Forelimb muscle (tissue), 1 donor: Measurements from ENCODE around the gene MYH15. TPM values are rescaled to one million over a fixed set of nuclear protein-coding genes. Genes with fewer than 3 reads are reported as not detected.

ENCODE experiments used
- DNase-seq: peaks from one replicate; pipeline ENCODE4 v3.0.0-alpha.2; 2013; ENCODE audit warnings: low read depth
- polyA plus RNA-seq: library from polyadenylated mRNA; unstranded; fragments of 120-200 nt; gene quantifications from one replicate; pipeline ENCODE4 v1.2.1, GENCODE V29; 2013; ENCODE audit not compliant: insufficient read length

Gene MYH15
- polyA plus RNA-seq, 1 donor: 0.67 TPM

DNA sequence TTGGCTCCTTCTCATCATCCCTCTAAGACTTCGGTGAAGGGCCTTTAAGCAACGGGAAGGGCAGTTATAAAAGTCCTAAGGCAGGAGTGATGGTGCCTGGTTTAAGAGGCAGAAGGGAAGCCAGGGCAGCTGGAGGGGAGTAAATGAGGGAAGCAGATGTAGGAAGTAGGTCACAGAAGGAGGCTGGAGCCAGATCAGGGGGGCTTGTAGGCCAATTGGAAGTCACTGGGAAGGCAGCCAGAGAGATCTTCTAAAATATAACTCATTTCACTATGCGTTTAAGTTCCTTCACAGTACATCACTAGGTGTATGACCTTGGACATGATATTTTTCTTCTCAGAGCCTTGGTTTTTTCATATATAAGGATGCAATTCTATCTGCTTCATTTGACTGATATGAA lies 94.7 kb downstream of the MYH15 start:
- peak; percentile 35 for DNase-seq

DNA sequence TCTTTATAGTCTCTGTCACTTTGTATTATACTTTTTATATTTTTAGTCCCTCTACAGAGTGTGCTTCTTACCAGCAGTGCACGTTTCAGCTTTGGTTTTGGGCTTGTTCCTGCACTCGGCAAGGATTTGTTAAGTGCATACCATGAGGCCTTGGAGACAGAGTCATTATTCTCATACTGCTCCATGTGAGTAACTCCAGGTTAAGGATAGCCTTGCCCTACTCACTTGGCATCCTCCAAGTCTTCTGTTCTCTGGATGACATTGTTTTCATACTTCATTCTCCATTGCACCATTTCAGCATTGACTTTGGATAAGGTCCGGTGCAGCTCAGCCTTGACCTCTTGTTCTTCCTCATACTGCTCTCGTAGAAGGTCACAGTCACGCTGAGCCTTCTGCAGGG lies 96.4 kb downstream of the MYH15 start:
- no peak for DNase-seq

DNA sequence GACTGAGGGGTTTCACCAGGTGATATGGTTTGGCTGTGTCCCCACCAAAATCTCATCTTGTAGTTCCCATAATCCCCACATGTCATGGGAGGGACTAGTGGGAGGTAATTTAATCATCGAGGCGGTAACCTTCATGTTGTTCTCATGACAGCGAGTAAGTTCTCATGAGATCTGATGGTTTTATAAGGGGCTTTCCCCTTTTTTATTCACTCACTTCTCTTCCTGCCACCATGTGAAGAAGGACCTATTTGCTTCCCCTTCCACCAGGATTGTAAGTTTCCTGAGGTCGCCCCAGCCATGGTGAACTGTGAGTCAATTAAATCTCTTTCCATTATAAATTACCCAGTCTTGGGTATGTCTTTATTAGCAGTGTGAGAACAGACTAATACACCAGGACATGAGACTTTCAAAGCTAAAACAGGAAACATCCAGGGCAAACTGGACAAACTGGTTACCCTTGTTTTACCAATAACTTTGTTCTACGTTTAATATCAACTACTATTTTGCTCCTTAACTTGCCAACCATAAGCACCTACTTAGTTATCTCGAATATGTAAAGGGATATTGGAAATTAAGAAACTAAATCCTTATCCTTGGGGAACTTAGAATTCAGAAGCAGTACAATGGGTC lies 98.2 kb downstream of the MYH15 start:
- DNase-seq: no peak

DNA sequence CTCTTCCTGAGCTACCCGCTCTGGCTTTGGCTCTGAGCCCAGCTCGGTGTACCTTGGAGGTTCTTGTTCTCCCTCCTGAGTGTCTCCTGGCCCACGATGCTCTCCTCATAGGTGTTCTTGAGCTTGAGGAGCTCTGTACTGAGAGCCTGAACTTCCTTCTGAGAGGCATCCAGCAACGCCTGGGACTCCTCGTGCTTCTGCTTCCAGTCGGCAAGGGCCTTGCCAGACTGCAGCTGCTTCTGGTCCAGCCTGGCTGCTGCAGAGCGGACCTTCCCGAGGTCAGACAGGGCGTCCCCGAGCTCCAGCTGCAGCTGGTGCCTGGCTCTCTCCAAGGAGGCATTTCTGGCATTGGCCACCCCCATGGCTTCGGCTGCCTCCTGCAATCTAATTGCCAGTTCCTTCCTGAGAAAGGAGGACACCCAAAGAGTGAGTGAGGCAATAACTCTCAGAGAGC lies 99.8 kb downstream of the MYH15 start:
- no peak for DNase-seq

DNA sequence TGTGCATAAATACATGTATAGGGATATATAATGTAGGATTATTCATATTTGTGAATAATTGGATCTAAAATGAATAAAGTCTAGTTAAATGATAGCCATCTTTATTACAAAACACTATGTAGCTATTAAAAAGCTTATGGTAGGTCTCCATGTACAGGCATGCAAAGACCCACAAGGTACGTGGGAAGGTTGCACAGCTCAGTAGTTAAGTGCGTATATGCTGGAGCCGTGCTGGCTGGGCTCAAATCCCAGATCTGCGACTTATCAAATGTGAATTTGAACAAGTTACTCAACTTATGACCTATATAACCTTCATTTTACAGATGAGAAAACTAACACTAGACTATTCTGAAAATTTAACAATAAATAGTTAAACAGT lies 100.6 kb downstream of the MYH15 start:
- DNase-seq: no peak

DNA sequence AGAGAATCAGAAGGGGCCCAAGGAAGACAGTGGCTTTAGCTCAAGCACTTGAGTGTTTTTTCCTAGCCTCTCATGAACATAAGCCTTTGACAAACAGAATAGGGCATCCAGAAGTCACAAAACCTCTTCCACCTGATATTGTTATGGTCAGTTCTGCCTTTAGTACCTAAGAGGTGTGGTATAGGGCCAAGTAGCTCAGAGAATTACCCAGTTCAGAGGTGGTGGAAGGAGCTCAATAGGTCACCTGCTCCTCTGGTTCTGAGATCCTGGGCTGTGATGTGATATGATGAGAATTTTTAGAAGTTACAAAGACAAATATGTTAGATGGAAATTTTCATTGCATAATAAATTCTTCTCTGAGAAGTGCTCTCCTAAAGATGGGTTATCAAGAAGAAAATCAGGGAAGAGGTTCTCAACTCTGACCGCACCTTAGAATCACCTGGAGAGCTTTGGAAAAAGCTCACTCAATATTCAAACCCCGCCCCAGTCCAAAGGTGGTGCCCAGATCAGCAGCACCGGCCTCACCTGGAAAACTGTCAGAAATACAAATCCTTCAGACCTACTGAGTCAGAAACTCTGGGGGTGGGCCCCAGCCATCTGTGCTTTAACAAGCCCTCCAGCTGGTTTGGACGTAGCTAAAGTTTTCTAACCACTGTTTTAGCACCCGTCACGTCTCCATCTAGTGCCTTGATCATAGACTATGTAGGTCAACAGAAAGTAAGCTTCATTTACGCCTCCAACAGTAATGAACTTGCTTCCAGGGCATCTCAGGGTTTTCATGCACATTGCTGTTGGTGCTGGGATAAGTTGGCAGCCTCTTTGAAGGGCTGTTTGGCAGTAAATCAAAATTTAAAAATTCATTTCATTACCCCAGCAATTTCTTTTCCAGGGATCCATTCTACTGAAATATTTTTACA lies 101.3 kb downstream of the MYH15 start:
- DNase-seq: no peak

DNA sequence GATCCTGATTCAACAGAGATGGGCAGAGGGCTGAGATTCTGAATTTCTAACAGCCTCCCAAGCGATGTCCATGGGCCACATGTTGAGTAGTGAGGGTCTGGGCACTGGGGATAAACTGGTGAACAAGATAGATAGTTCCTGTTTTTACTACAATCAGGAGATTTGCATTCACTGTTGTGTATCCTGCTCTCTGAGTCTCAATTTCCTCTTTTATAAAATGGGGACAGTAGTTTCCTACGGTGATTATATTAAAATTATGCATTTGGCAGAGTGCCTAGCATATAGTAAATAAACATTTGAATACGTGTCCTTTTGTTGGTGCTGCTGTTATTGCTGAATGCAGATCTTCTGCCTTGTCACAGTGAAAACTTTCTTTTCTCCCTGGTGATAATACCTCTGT lies 102.5 kb downstream of the MYH15 start:
- no peak for DNase-seq

DNA sequence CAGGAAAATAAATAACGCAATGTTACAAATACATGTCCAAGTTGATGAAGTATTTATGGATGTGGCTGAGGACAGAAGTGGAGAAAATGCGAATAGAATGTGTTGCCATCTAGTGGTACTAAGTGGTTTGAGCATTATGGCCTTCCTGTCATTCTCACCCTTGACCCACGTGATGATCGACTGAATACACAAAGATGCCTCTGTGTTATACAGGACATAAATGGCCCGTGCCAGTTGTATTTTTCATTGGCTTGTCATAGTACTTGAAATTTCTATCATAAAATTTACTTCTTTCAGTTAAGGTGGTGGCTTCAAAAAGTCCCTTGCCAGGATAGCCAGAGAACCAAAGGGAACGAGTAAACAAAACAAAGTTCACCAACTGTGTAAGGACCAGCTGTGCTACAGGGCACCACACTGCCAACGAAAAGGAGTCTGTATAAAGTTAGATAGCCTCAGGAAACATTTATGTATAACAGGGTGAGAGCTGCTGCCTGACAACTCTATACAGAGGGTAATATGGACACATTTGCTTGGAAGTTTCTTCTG lies 103.7 kb downstream of the MYH15 start:
- DNase-seq: peak; percentile 19

DNA sequence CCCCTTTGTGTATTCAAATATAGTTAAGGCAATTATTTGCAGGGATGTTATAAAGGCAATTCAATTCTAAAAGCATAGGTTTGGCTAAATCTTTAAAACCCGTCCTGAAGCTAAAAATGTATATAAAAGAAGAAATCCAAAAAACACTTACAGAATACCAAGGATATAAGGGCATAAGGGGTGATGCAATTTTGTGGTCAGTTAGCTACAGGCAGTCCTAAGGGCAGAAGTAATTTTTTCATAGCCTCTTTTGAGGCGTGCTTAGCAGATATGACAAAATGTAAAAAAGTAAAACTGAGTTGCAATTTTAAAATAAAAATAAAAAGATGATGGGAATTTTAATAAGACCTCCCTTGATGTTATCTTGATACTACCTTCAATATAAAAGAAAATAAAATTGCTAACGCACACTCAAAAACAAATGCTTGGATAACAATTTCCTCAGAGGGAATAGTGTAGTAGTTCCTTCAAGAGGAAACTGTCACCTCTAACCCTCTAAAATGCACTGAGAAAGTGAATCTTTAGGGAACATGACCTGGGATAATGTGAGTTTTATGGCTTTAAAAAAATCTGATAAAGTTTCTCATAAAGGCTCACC lies 104.2 kb downstream of the MYH15 start:
- DNase-seq: no peak

DNA sequence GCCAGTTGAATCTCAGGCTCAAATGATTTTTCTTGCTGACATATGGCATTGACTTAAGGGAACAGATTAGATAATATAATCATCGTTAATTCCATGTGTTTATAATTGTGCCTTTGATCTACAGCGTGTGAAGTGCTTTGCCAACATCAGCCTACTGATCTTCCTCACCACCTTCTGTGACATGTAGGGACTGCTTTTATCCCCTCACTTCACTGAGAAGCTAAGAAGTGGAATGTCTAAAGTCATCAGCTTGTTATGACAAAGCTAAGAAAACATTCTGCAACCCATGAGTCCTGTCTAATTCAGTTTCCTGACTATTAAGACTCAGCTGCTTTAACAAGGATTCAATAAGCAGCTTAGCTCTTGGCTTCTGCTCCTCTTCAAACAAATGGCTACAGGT lies 106.0 kb downstream of the MYH15 start:
- no peak for DNase-seq

DNA sequence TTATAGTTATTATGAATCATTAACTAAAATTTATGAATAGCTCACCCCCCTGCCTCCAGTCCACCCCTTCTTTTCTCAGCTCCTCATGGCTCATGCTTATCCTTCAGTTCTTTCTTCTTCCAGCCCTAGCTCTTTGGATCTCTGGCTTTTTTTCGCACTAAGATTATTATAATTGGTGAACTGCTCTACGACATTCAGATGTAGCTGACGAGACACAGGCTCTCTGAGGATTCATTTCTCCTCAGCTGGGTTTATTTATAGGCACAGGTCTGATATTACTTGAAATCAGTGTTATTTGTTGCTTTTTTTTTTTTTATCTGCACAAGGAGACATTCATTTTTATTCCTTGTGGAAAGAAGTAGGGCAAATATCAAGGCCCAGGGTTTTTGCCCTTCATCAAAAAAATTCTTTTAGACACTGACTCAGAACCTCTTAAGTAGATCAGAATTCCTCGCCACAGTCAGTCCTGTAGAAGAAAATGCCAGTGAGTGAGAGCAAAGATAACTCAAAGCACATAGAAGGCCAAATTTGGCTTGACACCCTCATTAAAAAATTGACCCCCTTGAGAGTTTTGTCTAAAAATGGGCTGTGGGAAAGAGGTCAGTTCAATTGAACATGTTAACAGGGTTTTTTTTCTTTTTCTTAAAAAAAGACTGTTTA lies 106.6 kb downstream of the MYH15 start:
- DNase-seq: no peak

DNA sequence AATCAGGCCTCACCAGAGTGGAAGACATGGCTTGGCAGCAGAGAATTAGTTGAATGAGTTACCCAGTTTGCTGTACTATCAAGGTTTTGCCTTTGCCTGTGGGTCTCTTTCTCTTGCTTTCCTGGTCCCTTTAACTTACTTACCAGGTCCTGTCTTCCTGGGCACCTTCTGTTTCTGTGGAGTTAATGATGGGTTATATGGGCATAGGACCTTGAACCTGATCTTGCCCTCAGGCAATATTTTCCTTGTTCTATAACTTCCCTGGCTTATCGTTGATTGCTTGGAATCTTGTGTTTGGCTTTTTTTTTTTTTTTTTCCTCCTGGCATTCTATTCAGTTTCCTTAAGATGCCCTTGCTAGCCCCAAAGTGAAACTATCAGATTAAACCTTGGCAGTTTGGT lies 107.2 kb downstream of the MYH15 start:
- DNase-seq: no peak

DNA sequence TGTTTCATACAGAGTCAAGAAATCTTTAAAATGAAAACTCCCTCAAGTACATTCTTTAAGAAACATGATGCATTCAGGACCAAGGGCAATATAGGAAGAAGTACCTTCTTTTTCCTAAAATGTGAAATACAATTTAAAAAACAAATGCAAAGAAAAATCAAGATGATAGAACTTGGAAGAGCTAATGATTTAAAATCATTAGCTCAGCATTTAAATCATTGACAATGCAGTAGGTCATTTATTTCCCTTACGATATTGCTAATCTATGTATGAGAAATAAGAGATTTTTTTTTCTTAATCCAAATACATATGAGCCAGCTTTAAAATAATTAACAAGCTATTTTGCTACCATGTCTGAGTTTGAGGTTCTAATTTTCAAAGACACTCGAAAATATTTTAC lies 108.6 kb downstream of the MYH15 start:
- no peak for DNase-seq

DNA sequence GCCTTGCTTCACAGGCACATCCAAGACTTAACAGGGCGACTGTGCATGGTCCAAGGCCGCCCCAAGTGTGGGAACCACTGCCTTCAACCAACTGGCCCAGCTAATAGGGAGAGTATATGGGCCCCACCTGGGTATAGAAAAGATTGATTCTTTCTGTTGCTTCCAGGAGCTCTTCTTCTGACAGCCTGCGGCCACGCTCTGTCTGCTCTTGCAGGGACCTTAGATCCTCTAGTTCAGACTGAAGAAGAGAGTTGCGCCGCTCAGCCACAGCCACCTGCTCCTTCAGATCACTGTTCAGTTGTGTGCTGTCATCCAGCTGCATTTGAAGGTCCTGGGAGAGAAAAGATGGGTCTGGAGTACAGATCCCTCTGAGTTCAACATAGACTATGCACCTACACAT lies 111.9 kb downstream of the MYH15 start:
- DNase-seq: no peak

DNA sequence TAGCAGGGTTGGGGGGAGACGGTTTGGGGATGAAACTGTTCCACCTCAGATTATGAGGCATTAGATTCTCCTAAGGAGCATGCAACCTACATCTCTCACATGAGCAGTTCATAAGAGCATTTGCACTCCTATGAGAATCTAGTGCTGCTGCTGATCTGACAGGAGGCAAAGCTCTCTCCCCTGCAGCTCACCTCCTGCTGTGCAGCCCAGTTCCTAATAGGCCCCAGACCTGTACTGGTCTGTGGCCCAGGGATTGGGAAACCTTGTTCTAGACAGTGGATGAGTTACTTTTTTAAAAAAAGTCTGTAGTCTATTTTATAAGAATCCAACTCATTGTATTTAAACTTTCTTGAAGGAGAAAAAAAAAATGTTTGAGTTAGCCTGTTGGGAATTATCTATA lies 114.1 kb downstream of the MYH15 start:
- DNase-seq: no peak

DNA sequence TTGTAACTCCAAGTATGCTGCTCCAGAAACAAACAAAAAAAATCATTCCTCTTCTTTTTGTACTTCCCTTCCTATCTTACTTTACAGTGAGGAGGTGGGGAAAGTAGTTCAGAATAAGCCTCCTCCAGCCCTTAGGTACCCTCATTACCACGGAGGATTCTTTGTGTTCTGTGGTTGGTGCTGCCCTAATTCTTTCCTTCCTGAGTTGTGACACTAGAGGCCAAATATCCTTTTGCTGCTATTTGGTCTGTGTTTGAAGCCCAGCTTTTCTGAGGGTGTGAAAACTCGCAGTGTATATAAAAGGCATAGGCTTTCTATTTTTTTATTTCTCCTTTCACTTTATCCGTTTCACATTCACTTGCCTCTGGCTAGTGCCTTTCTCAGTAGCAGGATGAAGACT lies 115.8 kb downstream of the MYH15 start:
- DNase-seq: no peak

DNA sequence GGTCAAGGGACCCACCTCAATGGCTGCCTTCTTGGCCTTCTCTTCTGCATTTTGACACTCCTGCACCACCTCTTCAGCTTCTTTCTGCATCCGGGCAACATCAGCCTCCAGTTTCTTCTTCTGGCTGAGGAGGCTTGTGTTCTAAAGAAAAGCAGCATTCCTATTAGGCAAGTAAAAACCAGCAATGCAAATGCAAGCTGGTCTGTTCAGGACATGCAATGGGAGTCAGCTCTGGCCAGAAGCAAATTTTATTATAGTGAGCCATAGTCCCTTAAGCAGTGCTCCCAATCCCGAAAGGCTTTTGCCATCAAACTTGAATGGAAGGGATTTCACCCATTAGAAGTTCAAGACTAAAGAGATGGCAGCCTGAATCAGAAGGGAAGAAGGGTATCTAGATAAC lies 116.4 kb downstream of the MYH15 start:
- no peak for DNase-seq

DNA sequence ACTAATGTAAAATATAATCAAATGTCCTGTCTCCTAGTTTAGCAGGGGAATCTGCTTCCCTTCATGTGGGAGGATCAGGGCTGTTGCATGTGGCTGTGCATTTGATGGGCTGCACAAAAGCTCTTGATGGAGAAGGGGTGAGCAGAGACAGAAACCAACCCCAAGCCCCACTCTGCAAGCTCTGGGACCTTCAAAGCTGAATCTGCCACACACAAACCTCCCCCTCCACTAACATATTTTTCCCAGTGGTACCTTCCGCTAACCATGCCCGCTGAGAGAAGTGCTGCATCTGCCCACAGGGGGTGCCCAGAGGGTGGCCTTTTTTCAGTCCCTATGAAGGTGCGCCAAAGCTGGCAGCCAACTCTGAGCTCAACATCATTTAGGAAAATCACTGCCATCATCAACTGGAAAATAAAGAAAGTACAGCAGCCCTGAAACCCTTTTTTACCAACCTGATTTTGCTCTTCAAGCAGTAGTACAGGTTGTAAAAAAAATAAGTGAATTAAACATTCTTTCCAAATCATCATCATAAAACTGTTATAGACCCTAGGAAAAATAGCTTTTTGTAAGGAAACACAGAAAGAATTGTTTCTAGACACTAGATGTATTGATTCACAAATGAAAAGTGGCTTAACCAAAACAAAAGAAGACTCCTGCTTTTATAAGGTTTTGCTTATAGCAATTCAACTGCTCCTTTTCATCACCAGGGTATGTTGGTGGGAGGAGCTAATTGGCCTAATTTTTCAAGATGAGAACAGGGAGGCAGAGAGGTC lies 117.1 kb downstream of the MYH15 start:
- no peak for DNase-seq

DNA sequence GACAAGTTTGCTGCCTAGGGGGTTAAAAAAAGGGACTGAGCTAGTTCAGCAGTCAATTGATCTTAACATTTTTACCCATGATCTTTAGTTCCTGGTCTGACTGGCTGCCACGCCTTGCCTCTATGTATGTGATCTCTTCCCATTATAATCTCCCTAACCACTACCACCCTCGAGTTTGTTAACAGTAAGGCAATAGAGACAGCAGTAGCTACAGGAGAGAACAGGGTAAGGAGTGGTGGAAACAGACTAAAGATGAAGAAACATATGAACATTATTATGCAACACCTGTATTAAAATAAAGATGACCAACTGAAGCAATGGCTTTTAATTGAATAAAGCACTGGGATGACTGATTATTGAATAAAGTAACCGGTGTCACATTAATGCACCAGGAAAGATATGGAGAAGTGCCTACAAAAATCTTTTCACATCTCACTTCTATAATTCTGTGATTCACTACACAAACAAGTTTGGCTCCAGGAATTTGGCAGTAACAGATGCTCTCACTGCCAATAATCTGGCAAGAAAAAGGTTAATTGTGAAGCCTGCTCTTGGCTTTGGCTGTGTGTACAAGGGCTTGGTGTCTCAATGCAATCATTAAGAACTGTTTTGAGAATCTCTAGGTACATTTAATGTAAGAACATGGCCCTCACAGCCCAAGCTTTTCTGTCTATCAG lies 118.3 kb downstream of the MYH15 start:
- no peak for DNase-seq

DNA sequence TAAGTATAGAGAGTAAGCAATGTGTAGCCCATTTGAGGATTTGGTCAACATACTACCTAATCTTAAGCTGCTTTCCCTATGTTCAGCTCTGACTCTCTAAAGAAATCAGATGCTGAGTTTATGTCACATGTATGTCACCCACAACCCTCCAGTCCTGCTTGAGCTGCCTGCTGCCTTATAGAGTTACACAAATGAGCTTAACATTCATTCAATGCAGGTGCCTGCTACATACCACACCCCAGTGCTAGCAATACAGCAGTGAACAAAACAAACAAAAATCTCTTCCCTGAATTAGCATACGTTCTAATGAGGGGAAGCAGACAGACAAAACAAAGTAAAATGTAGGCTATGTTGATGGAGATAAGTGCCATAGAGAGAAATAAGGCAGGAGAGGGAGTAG lies 121.0 kb downstream of the MYH15 start:
- no peak for DNase-seq
